Measurements from ENCODE around the gene HRAS. TPM values are rescaled to one million over a fixed set of nuclear protein-coding genes. Genes with fewer than 3 reads are reported as not detected.
"Not testable (repeated sequence)": the region's sequence is repeated elsewhere in the genome, so short reads cannot be mapped to it uniquely, and the experiment has no call there.

HRAS gene
- total RNA-seq, 1 experiment from 2014 or later, result 128 TPM

DNA sequence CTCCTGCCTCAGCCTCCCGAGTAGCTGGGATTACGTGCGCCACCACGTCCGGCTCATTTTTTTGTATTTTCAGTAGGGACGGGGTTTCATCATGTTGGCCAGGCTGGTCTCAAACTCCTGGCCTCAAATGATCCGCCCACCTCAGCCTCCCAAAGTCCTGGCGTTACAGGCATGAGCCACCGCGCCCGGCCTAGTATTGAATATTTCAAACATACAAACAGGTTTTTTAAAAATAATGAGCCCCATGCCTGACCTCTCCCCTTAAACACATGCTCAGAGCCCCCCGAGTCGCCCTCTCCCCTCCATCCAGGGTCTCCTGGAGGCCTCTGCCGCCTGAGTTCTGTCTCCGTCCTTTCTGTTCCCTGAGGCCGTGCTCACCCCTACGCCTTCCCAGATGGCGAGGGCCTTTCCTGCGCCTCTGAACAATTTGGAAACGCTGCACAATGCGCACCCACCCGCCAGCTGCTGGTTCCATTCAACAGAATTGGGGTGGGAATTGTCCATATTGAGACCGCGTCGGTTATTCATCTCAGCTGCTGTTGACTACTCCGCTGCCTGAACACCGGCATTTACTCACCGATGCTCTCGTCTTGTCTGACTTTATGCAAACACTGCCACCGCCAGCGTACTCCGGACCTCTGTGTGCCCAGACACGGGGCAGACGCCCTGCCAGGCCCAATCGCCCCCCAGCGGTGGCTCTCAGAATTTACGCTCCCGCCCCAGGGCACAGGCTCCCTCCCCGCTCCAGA lies 14.8 kb downstream of the HRAS start:
- Histone ChIP-seq H3K9me3 (ENCODE audit: low read length) (no peaks in the 10 kb centered on the region), H4K20me1 (ENCODE audit: low read length) (no peaks in the 10 kb centered on the region), H3K27me3 (ENCODE audit: low read length) (no peaks in the 10 kb centered on the region), H3K4me1 (ENCODE audit: insufficient read depth, low read length) (no peaks in the 10 kb centered on the region), H3K9ac (ENCODE audit: low read length) (no peak overlapping the region), H3F3A (ENCODE audit: low read length, unreplicated experiment) (no peaks in the 10 kb centered on the region), H3K79me2 (ENCODE audit: low read length) (no peaks in the 10 kb centered on the region), H2AFZ (ENCODE audit: low read length) (no peak overlapping the region), H3K4me2 (ENCODE audit: low read length) (no peak overlapping the region), H3K9me2 (replicated peaks; ENCODE audit: low read length) (no peaks in the 10 kb centered on the region), H3K27ac (ENCODE audit: low read length) (no peak overlapping the region), H3K4me3 (ENCODE audit: low read length) (no peak overlapping the region), H3K36me3 (ENCODE audit: low read depth, low read length) (0 out of 2 replicates have a peak, but pooled peaks cover 2% of the 10 kb centered on the region)
- TF ChIP-seq, protein P1, sequence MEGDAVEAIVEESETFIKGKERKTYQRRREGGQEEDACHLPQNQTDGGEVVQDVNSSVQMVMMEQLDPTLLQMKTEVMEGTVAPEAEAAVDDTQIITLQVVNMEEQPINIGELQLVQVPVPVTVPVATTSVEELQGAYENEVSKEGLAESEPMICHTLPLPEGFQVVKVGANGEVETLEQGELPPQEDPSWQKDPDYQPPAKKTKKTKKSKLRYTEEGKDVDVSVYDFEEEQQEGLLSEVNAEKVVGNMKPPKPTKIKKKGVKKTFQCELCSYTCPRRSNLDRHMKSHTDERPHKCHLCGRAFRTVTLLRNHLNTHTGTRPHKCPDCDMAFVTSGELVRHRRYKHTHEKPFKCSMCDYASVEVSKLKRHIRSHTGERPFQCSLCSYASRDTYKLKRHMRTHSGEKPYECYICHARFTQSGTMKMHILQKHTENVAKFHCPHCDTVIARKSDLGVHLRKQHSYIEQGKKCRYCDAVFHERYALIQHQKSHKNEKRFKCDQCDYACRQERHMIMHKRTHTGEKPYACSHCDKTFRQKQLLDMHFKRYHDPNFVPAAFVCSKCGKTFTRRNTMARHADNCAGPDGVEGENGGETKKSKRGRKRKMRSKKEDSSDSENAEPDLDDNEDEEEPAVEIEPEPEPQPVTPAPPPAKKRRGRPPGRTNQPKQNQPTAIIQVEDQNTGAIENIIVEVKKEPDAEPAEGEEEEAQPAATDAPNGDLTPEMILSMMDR (conservative IDR thresholded peaks at IDR 0.05; ENCODE audit: low read depth, low read length), result no peak
- TF ChIP-seq EZH2phosphoT487 (IDR thresholded peaks at IDR 0.05; ENCODE audit: borderline replicate concordance, low read length) (no peak), EZH2 (IDR thresholded peaks at IDR 0.05; ENCODE audit: low read length, unreplicated experiment) (no peak)
- BruUV-seq (replicated peaks), result no TSS peak
- DNase-seq (no peak), ATAC-seq (no peak)
- ChIA-PET POLR2A (ENCODE audit: unreplicated experiment) (no interaction called here), CTCF (no interaction called here)
- intact Hi-C loops (cut with micrococcal nuclease), result no loop called here

GRCh38 chr11:518463-519202 lies 16.7 kb downstream of the HRAS start:
- ATAC-seq (peak; percentile 100), DNase-seq (peak; percentile 95)
- TF ChIP-seq EZH2 (IDR thresholded peaks at IDR 0.05; ENCODE audit: low read length, unreplicated experiment) (no peak), EZH2phosphoT487 (IDR thresholded peaks at IDR 0.05; ENCODE audit: borderline replicate concordance, low read length) (0 out of 2 replicates have a peak, but pooled peaks have one; percentile 49)
- TF ChIP-seq, protein P1 (conservative IDR thresholded peaks at IDR 0.05; ENCODE audit: low read depth, low read length), result peak; percentile 91
- Histone ChIP-seq H3K9me2 (replicated peaks; ENCODE audit: low read length) (no peaks in the 10 kb centered on the region), H2AFZ (ENCODE audit: low read length) (peak overlapping the region; percentile 63; the same call in 1 of the 2 replicates), H3K4me3 (ENCODE audit: low read length) (no peak overlapping the region), H3K9ac (ENCODE audit: low read length) (no peak overlapping the region), H3K27ac (ENCODE audit: low read length) (peak overlapping the region; percentile 51), H3K4me2 (ENCODE audit: low read length) (no peak overlapping the region), H3K27me3 (ENCODE audit: low read length) (no peaks in the 10 kb centered on the region), H3F3A (ENCODE audit: low read length, unreplicated experiment) (no peaks in the 10 kb centered on the region), H3K79me2 (ENCODE audit: low read length) (no peaks in the 10 kb centered on the region), H3K4me1 (ENCODE audit: insufficient read depth, low read length) (no peaks in the 10 kb centered on the region), H3K36me3 (ENCODE audit: low read depth, low read length) (peaks cover 2% of the 10 kb centered on the region; the same call in 1 of the 2 replicates), H4K20me1 (ENCODE audit: low read length) (no peaks in the 10 kb centered on the region), H3K9me3 (ENCODE audit: low read length) (no peaks in the 10 kb centered on the region)
- ChIA-PET CTCF (interaction anchor here (0.6 to 0.8 kb wide), 6 partner anchors 12 to 111 kb away, joined by 3 to 7 read pairs (median 3); partner anchors contain the start of gene PTDSS2), POLR2A (ENCODE audit: unreplicated experiment) (no interaction called here)
- intact Hi-C loops (cut with micrococcal nuclease), result loop anchor here (1.0 kb wide), 1 partner anchor 11 kb away; the partner anchor contains the start of gene RNH1
- no TSS peak for BruUV-seq (replicated peaks)

- H3K4me1 ChIP-seq (ENCODE audit: insufficient read depth, low read length); H3K4me2 ChIP-seq (ENCODE audit: low read length); CTCF ChIA-PET; POLR2A ChIA-PET (ENCODE audit: unreplicated experiment); H3K36me3 ChIP-seq (ENCODE audit: low read depth, low read length); H2AFZ ChIP-seq (ENCODE audit: low read length); ATAC-seq; intact Hi-C loops (cut with micrococcal nuclease); BruUV-seq (replicated peaks); H3K79me2 ChIP-seq (ENCODE audit: low read length); H3K27me3 ChIP-seq (ENCODE audit: low read length); H4K20me1 ChIP-seq (ENCODE audit: low read length); H3F3A ChIP-seq (ENCODE audit: low read length, unreplicated experiment); H3K4me3 ChIP-seq (ENCODE audit: low read length); H3K9ac ChIP-seq (ENCODE audit: low read length); H3K27ac ChIP-seq (ENCODE audit: low read length); DNase-seq; H3K9me3 ChIP-seq (ENCODE audit: low read length); H3K9me2 ChIP-seq (replicated peaks; ENCODE audit: low read length): not testable (repeated sequence)
These were observed 18.3 kb downstream of the HRAS start for GRCh38 chr11:516918-517685.
